ENCODE measurements around the gene FABP6. TPM values are rescaled to one million over a fixed set of nuclear protein-coding genes. Genes with fewer than 3 reads are reported as not detected.

FABP6 gene
- total and polyA plus RNA-seq, 2 donors from 2014 or later = not detected

DNA sequence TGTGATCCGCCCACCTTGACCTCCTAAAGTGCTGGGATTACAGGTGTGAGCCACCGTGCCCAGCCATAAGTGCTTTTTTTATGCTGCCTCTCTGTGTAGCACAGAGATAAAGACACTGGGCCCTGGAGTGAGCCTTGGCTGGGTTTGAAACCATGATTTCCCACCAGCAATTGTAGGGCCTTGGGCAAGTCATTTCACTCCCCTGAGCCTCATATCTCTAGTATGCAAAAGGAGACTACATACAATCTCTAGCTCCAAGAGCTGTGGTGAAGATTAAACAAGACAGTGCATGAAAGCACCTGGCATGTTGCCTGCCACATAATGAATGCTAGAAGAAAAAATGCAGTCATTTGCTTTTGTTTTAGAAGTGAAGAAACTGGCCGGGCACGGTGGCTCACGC is 3.9 kb downstream of the FABP6 start:
- no peak overlapping the region for H3K4me3 ChIP-seq (ENCODE audit: low read length in 3 of 3)
- H3K9me3 ChIP-seq (ENCODE audit: control insufficient read depth in 2 of 3, insufficient read depth in 1 of 3, low read length in 3 of 3) = no peaks in the 10 kb centered on the region
- no peaks in the 10 kb centered on the region for H3K36me3 ChIP-seq (ENCODE audit: control insufficient read depth in 2 of 3, insufficient read depth in 3 of 3, low read length in 3 of 3)
- no peak overlapping the region for H3K9ac ChIP-seq (ENCODE audit: low read length in 3 of 3)
- intact Hi-C loops (cut with DNase I) = no loop called here
- no peak for TF ChIP-seq CTCF (IDR thresholded peaks at IDR 0.05; ENCODE audit: borderline replicate concordance, extremely low read depth, insufficient read depth)
- no peaks in the 10 kb centered on the region for H3K27me3 ChIP-seq (ENCODE audit: control insufficient read depth, insufficient read depth, low read length)
- FAIRE-seq (no peak), DNase-seq (no peak)
- H3K27ac ChIP-seq (ENCODE audit: low read depth in 2 of 2, low read length in 2 of 2) = no peak overlapping the region
- H3K4me1 ChIP-seq (ENCODE audit: control insufficient read depth in 2 of 3, insufficient read depth in 2 of 3, low read depth in 1 of 3, low read length in 3 of 3) = no peaks in the 10 kb centered on the region

- intact Hi-C loops (cut with DNase I) = no loop called here
- no peak overlapping the region for H3K27ac ChIP-seq (ENCODE audit: low read depth in 2 of 2, low read length in 2 of 2)
Measured at GRCh38 chr5:160235731-160236130, 6.4 kb downstream of the FABP6 start.

DNA sequence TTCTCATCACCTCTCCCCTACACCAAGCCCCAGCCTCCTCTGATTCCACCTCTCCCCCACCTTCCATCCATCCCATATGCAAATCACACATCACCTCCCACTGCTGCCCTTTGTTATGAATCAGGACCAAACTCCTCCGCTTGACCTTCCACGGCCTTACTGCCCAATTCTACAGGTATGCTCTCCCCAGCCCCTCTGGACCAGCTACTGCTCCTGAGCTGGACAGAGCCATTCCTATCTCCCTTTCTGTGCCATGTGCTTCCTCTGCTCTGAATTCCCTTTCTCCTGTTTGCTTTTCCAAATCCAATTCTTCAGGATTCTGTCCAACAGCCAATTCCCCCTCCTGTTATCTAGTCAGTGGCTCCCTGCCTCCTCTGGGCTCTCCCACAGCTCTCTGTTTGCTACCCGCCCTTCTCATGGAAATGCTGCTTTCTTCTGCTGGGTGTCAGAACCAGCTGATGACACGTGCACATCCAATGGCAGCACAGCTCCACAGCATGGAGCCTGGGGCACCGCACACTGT is 8.3 kb downstream of the FABP6 start:
- FAIRE-seq = no peak
- Histone ChIP-seq H3K9ac (ENCODE audit: low read length in 3 of 3) (no peak overlapping the region), H3K27me3 (ENCODE audit: control insufficient read depth, insufficient read depth, low read length) (no peaks in the 10 kb centered on the region), H3K36me3 (ENCODE audit: control insufficient read depth in 2 of 3, insufficient read depth in 3 of 3, low read length in 3 of 3) (no peaks in the 10 kb centered on the region), H3K4me1 (ENCODE audit: control insufficient read depth in 2 of 3, insufficient read depth in 2 of 3, low read depth in 1 of 3, low read length in 3 of 3) (no peaks in the 10 kb centered on the region), H3K9me3 (ENCODE audit: control insufficient read depth in 2 of 3, insufficient read depth in 1 of 3, low read length in 3 of 3) (no peaks in the 10 kb centered on the region), H3K4me3 (ENCODE audit: low read length in 3 of 3) (no peak overlapping the region), H3K27ac (ENCODE audit: low read depth in 2 of 2, low read length in 2 of 2) (no peak overlapping the region)
- intact Hi-C loops (cut with DNase I) = no loop called here
- no peak for DNase-seq
- TF ChIP-seq CTCF (IDR thresholded peaks at IDR 0.05; ENCODE audit: borderline replicate concordance, extremely low read depth, insufficient read depth) = no peak

More at GRCh38 chr5:160235731-160236130, 6.4 kb downstream of the FABP6 start:
- peak in 1 of 5 donors; percentile 37 for DNase-seq
- no peak overlapping the region for H3K9ac ChIP-seq (ENCODE audit: low read length in 3 of 3)
- H3K4me3 ChIP-seq (ENCODE audit: low read length in 3 of 3) = no peak overlapping the region
- H3K27me3 ChIP-seq (ENCODE audit: control insufficient read depth, insufficient read depth, low read length) = no peaks in the 10 kb centered on the region
- H3K36me3 ChIP-seq (ENCODE audit: control insufficient read depth in 2 of 3, insufficient read depth in 3 of 3, low read length in 3 of 3) = no peaks in the 10 kb centered on the region
- no peaks in the 10 kb centered on the region for H3K9me3 ChIP-seq (ENCODE audit: control insufficient read depth in 2 of 3, insufficient read depth in 1 of 3, low read length in 3 of 3)
- no peak for TF ChIP-seq CTCF (IDR thresholded peaks at IDR 0.05; ENCODE audit: borderline replicate concordance, extremely low read depth, insufficient read depth)
- no peaks in the 10 kb centered on the region for H3K4me1 ChIP-seq (ENCODE audit: control insufficient read depth in 2 of 3, insufficient read depth in 2 of 3, low read depth in 1 of 3, low read length in 3 of 3)
- FAIRE-seq = no peak

DNA sequence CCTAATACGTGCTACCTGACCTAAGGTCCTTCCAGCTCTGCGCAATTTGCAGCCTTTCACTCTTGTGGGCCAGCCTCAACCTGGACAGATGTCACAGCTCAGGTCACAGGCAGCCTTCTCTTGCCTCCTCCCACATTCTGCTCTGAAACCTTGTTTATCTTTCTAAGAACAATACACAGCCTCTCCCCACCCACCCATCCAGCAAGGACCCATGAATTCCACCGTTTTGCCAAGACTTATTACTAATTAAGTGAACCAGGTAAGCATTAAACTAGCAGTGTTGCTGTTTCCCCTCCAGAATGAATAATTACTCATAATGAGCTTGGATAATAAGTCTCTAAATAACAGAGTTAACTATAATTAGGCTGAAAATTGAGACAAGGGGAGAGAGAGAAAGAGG is 11.0 kb downstream of the FABP6 start:
- FAIRE-seq = no peak
- intact Hi-C loops (cut with DNase I) = no loop called here
- H3K27ac ChIP-seq (ENCODE audit: low read depth in 2 of 2, low read length in 2 of 2) = no peak overlapping the region
- H3K36me3 ChIP-seq (ENCODE audit: control insufficient read depth in 2 of 3, insufficient read depth in 3 of 3, low read length in 3 of 3) = no peaks in the 10 kb centered on the region
- no peak overlapping the region for H3K4me3 ChIP-seq (ENCODE audit: low read length in 3 of 3)
- no peak overlapping the region for H3K9ac ChIP-seq (ENCODE audit: low read length in 3 of 3)
- DNase-seq = peak in 3 of 5 donors; percentile 27 to 53 (median 33)
- H3K9me3 ChIP-seq (ENCODE audit: control insufficient read depth in 2 of 3, insufficient read depth in 1 of 3, low read length in 3 of 3) = no peaks in the 10 kb centered on the region
- TF ChIP-seq CTCF (IDR thresholded peaks at IDR 0.05; ENCODE audit: borderline replicate concordance, extremely low read depth, insufficient read depth) = no peak
- H3K4me1 ChIP-seq (ENCODE audit: control insufficient read depth in 2 of 3, insufficient read depth in 2 of 3, low read depth in 1 of 3, low read length in 3 of 3) = no peaks in the 10 kb centered on the region
- no peaks in the 10 kb centered on the region for H3K27me3 ChIP-seq (ENCODE audit: control insufficient read depth, insufficient read depth, low read length)
